ENCODE results near the gene ATP2B3.

The ATP2B3 gene

DNA sequence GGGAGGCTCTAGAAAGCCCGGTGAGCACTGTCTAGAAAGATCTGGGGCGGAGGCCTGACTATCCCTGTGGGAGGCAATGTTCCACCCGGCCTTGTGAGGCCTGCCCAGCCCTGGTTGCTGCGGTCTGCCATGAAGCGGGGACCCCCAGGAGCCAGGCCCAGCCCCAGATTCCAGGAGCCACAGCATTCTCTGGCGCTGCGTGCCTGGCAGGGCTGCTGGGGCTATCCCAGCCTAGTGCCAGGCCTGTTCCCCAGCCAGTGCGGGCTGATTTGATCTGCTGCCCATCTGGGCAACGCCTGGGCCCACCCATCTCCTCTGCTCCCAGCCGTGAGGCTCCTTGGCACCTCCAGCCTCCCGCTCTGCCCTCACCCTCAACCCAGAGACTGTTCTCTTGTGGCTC lies 19.6 kb downstream of the ATP2B3 start:
- no peak overlapping the region for H3K27ac ChIP-seq
- H3K4me2 ChIP-seq (ENCODE audit: low read length), result no peak overlapping the region
- no peaks in the 10 kb centered on the region for H3K36me3 ChIP-seq (ENCODE audit: control insufficient read depth, insufficient read depth, low read length)
- no peaks in the 10 kb centered on the region for H3K4me1 ChIP-seq
- no peak overlapping the region for H3K9ac ChIP-seq
- no peak overlapping the region for H3K4me3 ChIP-seq (ENCODE audit: low read depth, low read length)
- H2AFZ ChIP-seq, result no peak overlapping the region
- no peaks in the 10 kb centered on the region for H3K27me3 ChIP-seq (ENCODE audit: control insufficient read depth, insufficient read depth, low read length)
- H3K79me2 ChIP-seq, result no peaks in the 10 kb centered on the region
- TF ChIP-seq, protein P1, sequence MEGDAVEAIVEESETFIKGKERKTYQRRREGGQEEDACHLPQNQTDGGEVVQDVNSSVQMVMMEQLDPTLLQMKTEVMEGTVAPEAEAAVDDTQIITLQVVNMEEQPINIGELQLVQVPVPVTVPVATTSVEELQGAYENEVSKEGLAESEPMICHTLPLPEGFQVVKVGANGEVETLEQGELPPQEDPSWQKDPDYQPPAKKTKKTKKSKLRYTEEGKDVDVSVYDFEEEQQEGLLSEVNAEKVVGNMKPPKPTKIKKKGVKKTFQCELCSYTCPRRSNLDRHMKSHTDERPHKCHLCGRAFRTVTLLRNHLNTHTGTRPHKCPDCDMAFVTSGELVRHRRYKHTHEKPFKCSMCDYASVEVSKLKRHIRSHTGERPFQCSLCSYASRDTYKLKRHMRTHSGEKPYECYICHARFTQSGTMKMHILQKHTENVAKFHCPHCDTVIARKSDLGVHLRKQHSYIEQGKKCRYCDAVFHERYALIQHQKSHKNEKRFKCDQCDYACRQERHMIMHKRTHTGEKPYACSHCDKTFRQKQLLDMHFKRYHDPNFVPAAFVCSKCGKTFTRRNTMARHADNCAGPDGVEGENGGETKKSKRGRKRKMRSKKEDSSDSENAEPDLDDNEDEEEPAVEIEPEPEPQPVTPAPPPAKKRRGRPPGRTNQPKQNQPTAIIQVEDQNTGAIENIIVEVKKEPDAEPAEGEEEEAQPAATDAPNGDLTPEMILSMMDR (IDR thresholded peaks at IDR 0.05), result no peak
- no peaks in the 10 kb centered on the region for H3K9me3 ChIP-seq (ENCODE audit: control insufficient read depth, low read length)

DNA sequence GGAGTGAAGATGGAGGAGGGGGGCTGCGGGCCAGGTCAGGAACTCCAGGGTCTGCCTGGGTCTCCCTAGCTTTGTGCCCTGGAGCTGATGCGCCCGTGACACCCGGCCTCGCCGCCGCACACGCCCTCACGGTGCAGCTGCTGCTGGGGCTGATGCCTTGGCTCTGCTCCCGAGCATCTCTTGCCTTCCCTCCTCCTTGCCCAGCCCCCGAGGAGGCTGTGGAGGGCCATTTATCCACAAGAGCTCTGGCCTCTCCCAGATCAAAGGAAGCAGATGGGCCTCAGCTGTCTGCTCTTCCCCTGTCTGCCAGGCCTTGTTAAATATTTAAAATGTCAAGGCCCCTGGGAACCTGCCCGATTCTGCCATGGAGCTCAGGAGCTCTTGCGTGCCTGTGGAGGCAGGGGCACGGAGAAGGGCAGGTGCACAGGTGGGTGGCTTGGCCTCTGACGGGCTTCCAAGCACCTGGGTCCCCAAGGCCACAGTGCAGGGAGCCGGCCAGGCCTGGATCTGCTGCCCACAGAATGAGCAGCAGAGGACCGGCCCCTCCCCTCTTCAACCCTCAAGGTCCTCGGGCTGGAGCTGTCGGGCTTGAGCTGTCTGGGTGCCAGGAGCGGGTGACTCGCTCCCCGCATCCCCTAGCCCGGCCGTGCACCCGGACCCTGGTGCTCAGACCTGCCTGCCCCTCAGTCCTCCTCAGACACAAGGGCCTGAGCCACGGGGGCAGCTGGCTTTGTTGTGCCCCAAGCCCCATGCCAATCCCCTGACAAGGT lies 20.3 kb downstream of the ATP2B3 start:
- H3K36me3 ChIP-seq (ENCODE audit: control insufficient read depth, insufficient read depth, low read length), result no peaks in the 10 kb centered on the region
- no peaks in the 10 kb centered on the region for H3K4me1 ChIP-seq
- no peaks in the 10 kb centered on the region for H3K27me3 ChIP-seq (ENCODE audit: control insufficient read depth, insufficient read depth, low read length)
- H3K9me3 ChIP-seq (ENCODE audit: control insufficient read depth, low read length), result no peaks in the 10 kb centered on the region
- no peak overlapping the region for H3K4me2 ChIP-seq (ENCODE audit: low read length)
- H3K4me3 ChIP-seq (ENCODE audit: low read depth, low read length), result no peak overlapping the region
- no peak overlapping the region for H2AFZ ChIP-seq
- no peaks in the 10 kb centered on the region for H3K79me2 ChIP-seq
- H3K27ac ChIP-seq, result no peak overlapping the region
- TF ChIP-seq, protein P1 (IDR thresholded peaks at IDR 0.05), result no peak
- H3K9ac ChIP-seq, result no peak overlapping the region

DNA sequence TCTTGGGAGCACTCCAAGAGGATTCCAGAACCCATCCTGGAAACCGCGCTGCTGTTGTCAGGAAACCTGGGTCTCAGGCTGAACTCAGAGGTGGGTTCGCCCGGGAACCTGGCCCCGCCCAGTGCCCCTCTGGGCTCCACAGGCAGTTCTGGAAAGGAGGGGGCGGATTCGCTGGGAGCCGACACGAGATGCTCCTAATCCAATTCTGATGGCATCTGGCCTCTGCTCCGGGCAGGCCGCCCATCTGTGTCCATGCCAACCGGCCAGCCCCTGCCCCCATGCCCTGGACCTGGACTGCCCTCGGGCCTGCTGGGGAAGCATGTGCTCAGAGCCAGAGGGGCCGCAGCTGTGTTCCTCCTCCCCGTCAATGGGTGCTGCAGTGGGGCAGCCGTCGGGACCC lies 21.0 kb downstream of the ATP2B3 start:
- no peak overlapping the region for H3K4me2 ChIP-seq (ENCODE audit: low read length)
- no peak overlapping the region for H2AFZ ChIP-seq
- H3K27me3 ChIP-seq (ENCODE audit: control insufficient read depth, insufficient read depth, low read length), result no peaks in the 10 kb centered on the region
- no peak overlapping the region for H3K27ac ChIP-seq
- H3K9ac ChIP-seq, result no peak overlapping the region
- no peaks in the 10 kb centered on the region for H3K79me2 ChIP-seq
- no peak overlapping the region for H3K4me3 ChIP-seq (ENCODE audit: low read depth, low read length)
- no peaks in the 10 kb centered on the region for H3K9me3 ChIP-seq (ENCODE audit: control insufficient read depth, low read length)
- H3K36me3 ChIP-seq (ENCODE audit: control insufficient read depth, insufficient read depth, low read length), result no peaks in the 10 kb centered on the region
- TF ChIP-seq, protein P1 (IDR thresholded peaks at IDR 0.05), result no peak
- H3K4me1 ChIP-seq, result no peaks in the 10 kb centered on the region

DNA sequence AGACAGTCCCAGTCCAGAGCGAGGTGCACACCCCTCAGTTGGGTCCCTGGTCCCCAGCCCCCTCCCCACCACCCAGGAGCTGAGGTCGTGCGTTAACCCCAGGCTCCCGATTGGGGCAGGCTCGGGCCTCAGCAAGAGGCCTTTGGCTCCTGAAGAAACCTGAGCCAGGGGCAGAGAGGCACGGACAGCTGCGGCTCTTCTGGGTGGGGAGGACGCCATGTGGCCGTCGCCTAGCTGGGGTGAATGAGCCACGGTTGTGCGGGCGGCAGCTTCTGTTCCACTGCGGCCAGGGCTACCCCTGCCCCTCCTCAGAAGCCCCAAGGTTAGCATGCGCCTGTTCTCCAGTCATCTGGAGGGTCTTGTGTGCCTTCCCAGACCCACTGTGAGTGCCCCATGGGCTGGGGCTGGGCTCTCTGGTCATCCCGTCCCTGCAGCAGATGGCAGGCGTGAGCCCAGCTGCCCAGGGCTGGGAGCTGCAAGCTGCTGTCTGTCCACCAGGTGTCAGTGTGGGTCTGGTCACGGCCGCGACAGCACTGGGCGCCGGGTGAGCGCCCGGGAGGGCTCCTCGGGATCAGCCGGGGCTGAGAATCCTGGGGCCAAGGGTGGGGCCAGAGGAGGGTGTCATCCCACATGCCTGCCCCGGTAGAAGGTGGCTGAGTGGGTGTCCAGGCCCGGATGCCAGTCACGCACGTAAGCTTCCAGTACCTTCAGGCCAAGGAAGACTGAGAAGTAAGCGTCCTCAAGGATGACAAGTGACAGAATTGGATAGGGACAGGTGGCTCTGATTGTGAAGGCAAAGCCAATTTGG lies 21.9 kb downstream of the ATP2B3 start:
- no peak overlapping the region for H3K4me2 ChIP-seq (ENCODE audit: low read length)
- H3K9me3 ChIP-seq (ENCODE audit: control insufficient read depth, low read length), result no peaks in the 10 kb centered on the region
- H2AFZ ChIP-seq, result no peak overlapping the region
- no peaks in the 10 kb centered on the region for H3K79me2 ChIP-seq
- no peaks in the 10 kb centered on the region for H3K4me1 ChIP-seq
- TF ChIP-seq, protein P1 (IDR thresholded peaks at IDR 0.05), result peak; percentile 82
- no peak overlapping the region for H3K9ac ChIP-seq
- no peak overlapping the region for H3K4me3 ChIP-seq (ENCODE audit: low read depth, low read length)
- no peaks in the 10 kb centered on the region for H3K27me3 ChIP-seq (ENCODE audit: control insufficient read depth, insufficient read depth, low read length)
- H3K36me3 ChIP-seq (ENCODE audit: control insufficient read depth, insufficient read depth, low read length), result no peaks in the 10 kb centered on the region
- H3K27ac ChIP-seq, result no peak overlapping the region

All from parathyroid adenoma (tissue), 2 donors.